Skeletal muscle tissue (tissue), 4 donors: ENCODE results near the gene BRD1. TPM values are rescaled to one million over a fixed set of nuclear protein-coding genes. Genes with fewer than 3 reads are reported as not detected.

Source experiments
- H3K27ac ChIP-seq: one replicate; pipeline ENCODE4 v1.7.0; 2013; ENCODE audit warnings: mild to moderate bottlenecking, low read depth, low read length, inconsistent platforms
- H3K27me3 ChIP-seq, 3 donors: one replicate each; pipeline ENCODE4 v1.7.0; 2013; ENCODE audit warnings: low read length in 3 of 3; ENCODE audit not compliant: control insufficient read depth in 3 of 3, insufficient read depth in 3 of 3
- H3K36me3 ChIP-seq, 3 donors: one replicate each; pipeline ENCODE4 v1.7.0; 2013; ENCODE audit warnings: low read length in 3 of 3; ENCODE audit not compliant: control insufficient read depth in 3 of 3, insufficient read depth in 3 of 3
- H3K4me1 ChIP-seq, 3 donors: one replicate each; pipeline ENCODE4 v1.7.0; 2013; ENCODE audit warnings: low read length in 3 of 3, mild to moderate bottlenecking in 3 of 3; ENCODE audit not compliant: control insufficient read depth in 3 of 3, insufficient read depth in 3 of 3
- H3K4me3 ChIP-seq, 3 donors: one replicate each; pipeline ENCODE4 v1.7.0; 2013; ENCODE audit warnings: low read length in 3 of 3
- H3K9ac ChIP-seq, 3 donors: one replicate each; pipeline ENCODE4 v1.7.0; 2013; ENCODE audit warnings: low read length in 3 of 3, mild to moderate bottlenecking in 3 of 3, moderate library complexity in 2 of 3, low read depth in 1 of 3
- H3K9me3 ChIP-seq, 3 donors: one replicate each; pipeline ENCODE4 v1.7.0; 2013; ENCODE audit warnings: low read length in 3 of 3; ENCODE audit not compliant: control insufficient read depth in 3 of 3
- total RNA-seq: library from RNA; depleted of rRNA; stranded (reverse); fragments of >200 nt; gene quantifications from one replicate; pipeline ENCODE4 v1.2.3, GENCODE V29; 2014
- donor health status: Osteomylitis.

Gene BRD1
- total RNA-seq, 1 donor from 2014 or later: 27.1 TPM

DNA sequence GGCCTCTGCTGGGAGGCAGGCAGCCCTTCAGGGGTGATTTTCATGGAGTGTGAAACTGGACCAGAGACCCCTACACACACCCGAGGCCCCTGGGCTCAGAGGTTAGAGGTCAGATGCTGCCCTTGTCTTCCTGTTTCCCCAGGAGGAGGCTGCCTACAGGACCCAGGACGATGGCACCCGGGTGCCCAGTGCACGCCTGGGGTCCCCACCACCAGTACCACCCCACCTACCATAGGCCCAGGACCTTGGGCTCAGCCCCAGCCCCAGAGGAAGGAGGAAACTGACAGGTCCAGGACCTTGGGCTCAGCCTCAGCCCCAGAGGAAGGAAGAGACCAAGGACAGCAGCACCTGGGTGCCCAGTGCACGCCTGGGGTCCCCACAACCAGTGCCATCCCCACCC, 79.2 kb downstream of the BRD1 start:
- Histone ChIP-seq H3K27me3 (peaks cover 10 to 19% (median 10%) of the 10 kb centered on the region in 3 donors), H3K27ac (no peak overlapping the region), H3K9me3 (peaks cover 2 to 9% (median 2%) of the 10 kb centered on the region in 3 donors), H3K9ac (no peak overlapping the region), H3K4me1 (no peaks in the 10 kb centered on the region), H3K4me3 (no peak overlapping the region), H3K36me3 (no peaks in the 10 kb centered on the region)

DNA sequence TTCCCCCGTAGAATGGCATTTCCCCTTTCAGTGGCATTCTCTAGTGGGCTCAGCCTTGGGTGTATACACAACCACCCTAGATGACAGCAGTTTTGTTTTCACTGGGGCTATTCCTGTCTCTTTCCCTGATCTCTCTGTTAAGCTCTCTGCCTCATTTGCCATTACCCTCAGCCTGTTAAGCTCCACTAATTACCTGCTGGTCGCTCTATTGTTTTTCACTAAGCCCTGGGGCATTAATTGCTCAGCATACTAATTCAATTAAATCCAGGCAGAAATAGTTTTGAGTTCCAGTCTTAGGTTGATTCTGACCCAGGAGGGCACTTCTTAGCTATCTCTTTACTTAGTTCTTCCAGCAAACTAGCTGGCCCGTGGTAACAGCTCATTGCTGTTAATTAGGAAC, 80.0 kb downstream of the BRD1 start:
- Histone ChIP-seq H3K36me3 (no peaks in the 10 kb centered on the region), H3K27ac (no peak overlapping the region), H3K9me3 (peaks cover 2 to 9% (median 2%) of the 10 kb centered on the region in 3 donors), H3K4me3 (no peak overlapping the region), H3K4me1 (no peaks in the 10 kb centered on the region), H3K9ac (no peak overlapping the region), H3K27me3 (peaks cover 9 to 19% (median 10%) of the 10 kb centered on the region in 3 donors)

DNA sequence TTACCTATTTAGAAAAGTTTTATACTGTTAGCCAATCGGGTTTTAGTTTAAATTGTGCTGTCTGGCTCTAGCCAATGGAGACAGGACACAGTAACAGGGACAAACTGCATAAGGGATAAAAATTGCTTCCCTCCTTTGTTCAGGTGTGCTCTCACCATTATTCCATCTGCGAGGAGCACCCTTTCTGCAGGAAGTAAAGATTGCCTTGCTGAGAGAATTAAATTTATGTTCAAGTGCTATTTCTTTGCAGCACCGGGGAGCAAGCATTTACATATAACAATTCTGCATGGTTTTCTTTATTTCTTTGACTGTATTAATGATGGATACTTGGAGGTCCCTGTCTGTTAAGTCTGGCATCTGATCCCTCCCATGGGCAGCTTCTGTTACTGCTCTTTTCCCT, 80.5 kb downstream of the BRD1 start:
- H3K27me3 ChIP-seq: peaks cover 5 to 15% (median 5%) of the 10 kb centered on the region in 3 donors
- no peak overlapping the region for H3K4me3 ChIP-seq
- H3K27ac ChIP-seq: no peak overlapping the region
- no peaks in the 10 kb centered on the region for H3K4me1 ChIP-seq
- H3K9ac ChIP-seq: no peak overlapping the region
- H3K36me3 ChIP-seq: no peaks in the 10 kb centered on the region
- H3K9me3 ChIP-seq: peaks cover 2 to 9% (median 2%) of the 10 kb centered on the region in 3 donors

DNA sequence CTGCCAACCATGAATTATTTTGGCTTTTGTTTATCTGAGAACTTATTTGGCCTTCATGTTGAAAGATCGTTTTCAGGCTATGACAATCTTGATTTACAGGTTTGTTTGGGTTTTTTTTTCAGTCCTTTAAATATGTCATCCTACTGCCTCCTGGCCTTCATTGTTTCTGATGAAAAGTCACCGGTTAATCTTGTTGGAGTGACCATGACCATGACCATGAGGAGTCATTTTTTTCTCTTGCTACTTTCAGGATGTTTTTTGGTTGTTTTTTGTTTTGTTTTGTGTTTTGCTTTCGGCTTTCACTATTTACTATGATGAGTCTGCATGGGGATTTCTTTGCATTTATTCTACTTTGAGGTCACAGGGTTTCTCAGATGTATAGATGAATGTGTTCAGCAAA, 81.6 kb downstream of the BRD1 start:
- Histone ChIP-seq H3K9ac (no peak overlapping the region), H3K4me3 (no peak overlapping the region), H3K27me3 (peaks cover 5 to 15% (median 5%) of the 10 kb centered on the region in 3 donors), H3K27ac (no peak overlapping the region), H3K9me3 (peaks cover 2 to 9% (median 2%) of the 10 kb centered on the region in 3 donors), H3K36me3 (no peaks in the 10 kb centered on the region), H3K4me1 (no peaks in the 10 kb centered on the region)

DNA sequence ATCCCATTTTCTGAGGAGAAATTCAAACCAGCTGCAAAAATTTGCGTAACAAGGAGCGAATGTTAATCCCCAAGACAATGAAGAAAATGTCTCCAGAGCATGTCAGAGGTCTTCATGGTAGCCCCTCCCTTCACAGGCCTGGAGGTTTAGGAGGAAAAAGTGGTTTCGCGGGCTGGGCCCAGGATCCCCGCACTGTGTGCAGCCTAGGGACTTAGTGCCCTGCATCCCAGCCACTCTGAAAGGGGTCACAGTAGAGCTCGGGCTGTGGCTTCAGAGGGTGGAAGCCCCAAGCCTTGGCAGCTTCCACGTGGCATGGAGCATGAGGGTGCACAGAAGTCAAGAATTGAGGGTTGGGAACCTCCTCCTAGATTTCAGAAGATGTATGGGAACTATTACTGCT, 87.4 kb downstream of the BRD1 start:
- no peak overlapping the region for H3K27ac ChIP-seq
- no peak overlapping the region for H3K9ac ChIP-seq
- H3K27me3 ChIP-seq: peaks cover 9 to 28% (median 19%) of the 10 kb centered on the region in 3 donors
- H3K4me1 ChIP-seq: no peaks in the 10 kb centered on the region
- no peaks in the 10 kb centered on the region for H3K9me3 ChIP-seq
- no peak overlapping the region for H3K4me3 ChIP-seq
- H3K36me3 ChIP-seq: no peaks in the 10 kb centered on the region

DNA sequence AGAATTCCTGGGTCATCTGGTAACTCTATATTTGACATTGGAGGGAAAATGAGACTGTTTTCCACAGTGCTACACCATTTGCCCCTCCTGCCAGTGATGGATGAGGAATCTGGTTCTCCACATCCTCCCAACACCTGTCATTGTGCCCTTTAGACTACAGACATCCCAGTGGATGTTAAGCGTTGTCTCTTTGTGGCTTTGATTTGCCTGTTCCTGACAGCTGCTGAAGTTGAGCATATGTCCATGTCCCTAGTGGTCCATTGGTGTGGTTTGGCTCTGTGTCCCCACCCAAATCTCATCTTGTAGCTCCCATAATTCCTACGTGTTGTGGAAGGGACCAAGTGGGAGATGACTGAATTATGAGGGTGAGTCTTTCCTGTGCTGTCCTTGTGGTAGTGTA, 88.5 kb downstream of the BRD1 start:
- Histone ChIP-seq H3K9me3 (no peaks in the 10 kb centered on the region), H3K36me3 (no peaks in the 10 kb centered on the region), H3K9ac (no peak overlapping the region), H3K27ac (no peak overlapping the region), H3K4me3 (no peak overlapping the region), H3K4me1 (no peaks in the 10 kb centered on the region), H3K27me3 (peaks cover 9 to 35% (median 22%) of the 10 kb centered on the region in 3 donors)

DNA sequence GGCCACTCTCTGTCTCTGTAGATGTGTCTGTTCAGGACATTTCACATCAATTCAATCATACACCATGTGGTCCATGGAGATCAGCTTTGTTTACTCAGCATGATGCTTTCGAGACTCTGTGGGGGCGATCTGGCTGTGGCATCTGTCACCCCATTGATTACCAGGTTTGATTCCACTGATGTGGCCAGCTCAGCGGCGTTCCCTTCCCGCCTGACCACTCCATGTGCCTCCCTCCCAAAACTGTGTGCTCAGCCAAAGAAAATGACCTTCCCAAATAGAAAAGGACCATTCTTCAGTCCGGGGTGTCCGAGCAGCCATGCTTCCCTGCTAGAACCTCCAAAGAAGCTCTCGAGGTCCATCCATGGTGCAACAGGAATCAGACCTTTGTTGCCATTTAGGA, 89.1 kb downstream of the BRD1 start:
- no peaks in the 10 kb centered on the region for H3K36me3 ChIP-seq
- no peaks in the 10 kb centered on the region for H3K9me3 ChIP-seq
- H3K9ac ChIP-seq: no peak overlapping the region
- H3K4me1 ChIP-seq: no peaks in the 10 kb centered on the region
- no peak overlapping the region for H3K4me3 ChIP-seq
- no peak overlapping the region for H3K27ac ChIP-seq
- H3K27me3 ChIP-seq: peaks cover 9 to 39% (median 22%) of the 10 kb centered on the region in 3 donors

DNA sequence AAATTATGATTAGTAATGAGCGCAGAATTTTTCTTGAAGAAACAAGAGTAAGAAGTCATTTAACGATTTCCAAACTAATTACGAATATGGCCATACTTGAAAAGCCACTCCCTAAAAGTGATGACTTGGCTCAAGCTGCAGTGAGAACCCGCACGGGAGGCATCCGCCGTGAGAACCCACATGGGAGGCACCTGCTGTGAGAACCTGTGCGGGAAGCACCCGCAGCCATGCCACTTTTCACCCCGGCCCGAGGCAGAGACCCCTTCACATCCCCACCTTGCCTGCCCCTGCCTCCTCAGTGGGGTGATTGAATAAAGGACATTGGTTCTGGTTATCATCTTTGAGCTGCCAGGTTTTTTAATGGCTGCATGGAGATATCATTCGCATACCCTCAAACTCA, 89.7 kb downstream of the BRD1 start:
- H3K4me1 ChIP-seq: no peaks in the 10 kb centered on the region
- H3K27ac ChIP-seq: no peak overlapping the region
- peaks cover 11 to 39% (median 25%) of the 10 kb centered on the region in 3 donors for H3K27me3 ChIP-seq
- H3K9me3 ChIP-seq: peaks cover 0 to 2% (median 1%) of the 10 kb centered on the region in 3 donors
- H3K9ac ChIP-seq: no peak overlapping the region
- no peaks in the 10 kb centered on the region for H3K36me3 ChIP-seq
- H3K4me3 ChIP-seq: no peak overlapping the region

DNA sequence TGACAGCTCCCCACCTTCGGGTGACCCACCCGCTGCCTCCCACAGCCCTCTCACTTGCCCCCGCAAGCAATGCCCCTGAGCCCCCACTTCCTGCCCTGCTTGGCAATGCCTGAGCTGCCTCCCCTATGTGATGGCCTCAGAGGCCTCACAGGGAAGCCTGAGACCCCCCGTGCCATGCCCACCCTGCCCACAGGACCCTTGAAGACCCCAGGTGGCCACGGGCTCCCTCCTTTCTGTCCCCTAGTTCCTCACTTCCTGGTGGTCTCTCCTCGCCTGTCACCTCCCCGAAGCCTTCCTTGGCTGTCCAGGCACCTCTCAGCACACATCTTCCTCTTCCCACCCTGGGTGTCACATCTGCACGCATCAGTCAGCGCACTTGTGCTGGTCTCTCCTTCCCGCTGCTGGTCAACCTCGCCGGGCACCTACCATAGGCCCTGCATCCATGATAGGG, 90.5 kb downstream of the BRD1 start:
- Histone ChIP-seq H3K4me1 (no peaks in the 10 kb centered on the region), H3K9me3 (peaks cover 0 to 3% (median 2%) of the 10 kb centered on the region in 3 donors), H3K27ac (no peak overlapping the region), H3K9ac (no peak overlapping the region), H3K27me3 (peaks cover 12 to 39% (median 26%) of the 10 kb centered on the region in 3 donors), H3K4me3 (no peak overlapping the region), H3K36me3 (no peaks in the 10 kb centered on the region)

DNA sequence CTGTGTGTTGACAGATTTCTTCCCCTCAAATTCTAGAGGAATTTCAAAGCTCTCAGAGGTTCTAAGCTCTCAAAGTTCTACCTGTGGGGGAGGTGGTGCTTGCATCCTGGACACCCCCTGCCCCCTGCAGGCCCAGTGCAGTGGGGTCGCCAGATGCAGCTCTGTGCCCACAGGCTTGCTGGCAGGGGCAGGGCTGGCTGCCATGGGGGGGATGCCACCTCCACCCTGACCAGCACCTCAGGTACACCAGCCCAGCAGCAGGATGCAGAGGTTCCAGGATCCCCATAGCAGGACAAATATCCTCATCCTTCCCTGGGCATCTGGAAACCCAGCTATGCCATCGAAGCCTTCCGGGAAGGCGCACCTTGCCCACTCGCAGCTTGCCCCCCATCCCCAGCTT, 91.1 kb downstream of the BRD1 start:
- Histone ChIP-seq H3K9ac (no peak overlapping the region), H3K27ac (no peak overlapping the region), H3K27me3 (peaks cover 12 to 39% (median 26%) of the 10 kb centered on the region in 3 donors), H3K4me1 (no peaks in the 10 kb centered on the region), H3K4me3 (no peak overlapping the region), H3K36me3 (no peaks in the 10 kb centered on the region), H3K9me3 (peaks cover 0 to 3% (median 2%) of the 10 kb centered on the region in 3 donors)
